ENCODE data around the gene HVCN1. TPM values are rescaled to one million over a fixed set of nuclear protein-coding genes. Genes with fewer than 3 reads are reported as not detected.
"Not testable (repeated sequence)": the region's sequence is repeated elsewhere in the genome, so short reads cannot be mapped to it uniquely, and the experiment has no call there.

HVCN1 gene, protein sequence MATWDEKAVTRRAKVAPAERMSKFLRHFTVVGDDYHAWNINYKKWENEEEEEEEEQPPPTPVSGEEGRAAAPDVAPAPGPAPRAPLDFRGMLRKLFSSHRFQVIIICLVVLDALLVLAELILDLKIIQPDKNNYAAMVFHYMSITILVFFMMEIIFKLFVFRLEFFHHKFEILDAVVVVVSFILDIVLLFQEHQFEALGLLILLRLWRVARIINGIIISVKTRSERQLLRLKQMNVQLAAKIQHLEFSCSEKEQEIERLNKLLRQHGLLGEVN
- total RNA-seq = 21.3 TPM
- long read RNA-seq, transcript HVCN1-201 (8 exons, 1,634 nt) = major isoform, 14 of 34 reads
- long read RNA-seq, partial matches to known transcripts = 10 of 34 reads
- long read RNA-seq, other reads (novel, unspliced or antisense) = 10 of 34 reads

DNA sequence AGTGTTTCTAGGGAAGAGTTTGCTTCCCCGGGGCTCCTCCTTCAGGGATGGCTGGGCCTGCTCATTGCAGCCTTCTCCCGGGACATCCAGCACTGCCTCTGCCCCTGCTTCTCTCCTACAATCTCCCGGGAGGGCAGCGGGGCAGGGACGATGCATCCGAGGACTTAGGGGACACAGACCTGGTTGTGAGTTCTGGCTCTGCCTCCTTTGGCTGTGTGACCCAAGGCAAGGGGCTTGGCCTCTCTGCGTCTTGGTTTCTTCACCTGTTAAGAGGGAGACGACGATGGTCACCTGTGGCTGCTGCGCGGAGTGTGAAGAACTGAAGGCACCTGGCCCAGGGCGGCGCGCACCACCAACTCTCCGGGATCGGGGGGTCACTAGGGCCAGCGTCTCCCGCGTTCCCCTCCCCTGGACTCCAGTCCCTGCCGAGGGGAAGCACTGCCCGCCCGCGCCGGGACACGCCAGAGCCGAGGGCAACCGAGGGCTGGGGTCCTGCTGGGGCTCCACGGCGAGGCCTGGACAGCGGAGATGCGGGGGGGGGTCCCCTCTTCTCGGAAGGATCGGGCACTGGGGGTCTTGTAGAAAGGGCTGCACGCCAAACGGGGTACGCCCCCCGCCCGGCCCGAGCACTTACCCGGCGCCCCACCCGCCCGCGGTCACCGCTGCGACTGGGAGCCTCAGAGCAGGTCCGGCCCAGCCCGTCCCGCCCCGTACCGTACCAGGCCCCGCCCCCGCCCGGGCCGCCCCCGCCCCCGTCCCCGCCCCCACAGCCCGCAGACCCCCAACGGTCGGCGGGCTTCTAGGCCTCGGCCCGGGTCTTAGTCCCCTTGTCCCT, at the start of gene HVCN1:
Gene HVCN1, minus strand, starts transcription at position 670 of the 835 bp plus-strand sequence. CDS start 5,870 bp downstream, outside the sequence.
- Histone ChIP-seq H3K27me3 (no peaks in the 10 kb centered on the region), H3K4me3 (peak within 1 kb of the TSS; percentile 67), H3K27ac (peak within 1 kb of the TSS; percentile 71), H3K9me3 (no peaks in the 10 kb centered on the region), H3K36me3 (no peaks in the 10 kb centered on the region), H3K4me1 (peaks cover 17% of the 10 kb centered on the region)
- TF ChIP-seq CTCF (IDR thresholded peaks at IDR 0.05) = no peak
- ATAC-seq (peak; percentile 82), DNase-seq (peak; percentile 78)
- intact Hi-C loops (cut with DNase I) = no loop called here

GRCh38 chr12:110737532-110737931, 48.6 kb upstream of the HVCN1 start:
- Histone ChIP-seq H3K36me3 (peaks cover 17% of the 10 kb centered on the region), H3K4me1 (peaks cover 57% of the 10 kb centered on the region), H3K27me3 (no peaks in the 10 kb centered on the region), H3K9me3 (no peaks in the 10 kb centered on the region), H3K27ac (no peak overlapping the region), H3K4me3 (no peak overlapping the region)
- no peak for ATAC-seq
- TF ChIP-seq CTCF (IDR thresholded peaks at IDR 0.05) = no peak
- intact Hi-C loops (cut with DNase I) = no loop called here
- no peak for DNase-seq

- intact Hi-C loops (cut with DNase I) = not testable (repeated sequence)
Observed at GRCh38 chr12:110737016-110737415, 48.1 kb upstream of the HVCN1 start.

DNA sequence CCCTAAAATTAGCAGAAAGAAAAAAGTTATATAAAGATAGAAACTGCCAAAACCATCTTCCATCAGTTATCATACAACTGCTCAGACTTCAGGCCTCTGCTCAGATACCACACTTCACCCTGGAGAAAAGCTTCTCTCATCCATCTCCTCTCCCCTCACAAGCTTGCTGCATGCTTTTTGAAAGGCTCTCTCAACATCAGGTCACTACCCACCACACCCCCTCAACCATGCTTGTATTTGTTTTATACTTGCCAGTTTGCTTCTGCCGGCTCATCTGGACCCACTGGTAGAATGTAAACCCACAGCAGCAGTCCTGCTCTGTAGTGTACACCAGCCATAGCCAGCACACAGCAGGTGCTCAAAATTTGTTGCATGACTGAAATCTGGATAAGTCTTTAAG, 45.0 kb upstream of the HVCN1 start:
- peaks cover 46% of the 10 kb centered on the region for H3K36me3 ChIP-seq
- no peak for TF ChIP-seq CTCF (IDR thresholded peaks at IDR 0.05)
- no peak overlapping the region for H3K27ac ChIP-seq
- intact Hi-C loops (cut with DNase I) = no loop called here
- H3K4me3 ChIP-seq = no peak overlapping the region
- H3K9me3 ChIP-seq = no peaks in the 10 kb centered on the region
- H3K4me1 ChIP-seq = peaks cover 34% of the 10 kb centered on the region
- no peaks in the 10 kb centered on the region for H3K27me3 ChIP-seq
- DNase-seq (no peak), ATAC-seq (no peak)

More at GRCh38 chr12:110737016-110737415, 48.1 kb upstream of the HVCN1 start:
- H3K4me1 ChIP-seq = peaks cover 58% of the 10 kb centered on the region
- not testable (repeated sequence) for H3K27ac ChIP-seq, H3K4me3 ChIP-seq, ATAC-seq, H3K27me3 ChIP-seq, H3K9me3 ChIP-seq, DNase-seq
- peaks cover 17% of the 10 kb centered on the region for H3K36me3 ChIP-seq

DNA sequence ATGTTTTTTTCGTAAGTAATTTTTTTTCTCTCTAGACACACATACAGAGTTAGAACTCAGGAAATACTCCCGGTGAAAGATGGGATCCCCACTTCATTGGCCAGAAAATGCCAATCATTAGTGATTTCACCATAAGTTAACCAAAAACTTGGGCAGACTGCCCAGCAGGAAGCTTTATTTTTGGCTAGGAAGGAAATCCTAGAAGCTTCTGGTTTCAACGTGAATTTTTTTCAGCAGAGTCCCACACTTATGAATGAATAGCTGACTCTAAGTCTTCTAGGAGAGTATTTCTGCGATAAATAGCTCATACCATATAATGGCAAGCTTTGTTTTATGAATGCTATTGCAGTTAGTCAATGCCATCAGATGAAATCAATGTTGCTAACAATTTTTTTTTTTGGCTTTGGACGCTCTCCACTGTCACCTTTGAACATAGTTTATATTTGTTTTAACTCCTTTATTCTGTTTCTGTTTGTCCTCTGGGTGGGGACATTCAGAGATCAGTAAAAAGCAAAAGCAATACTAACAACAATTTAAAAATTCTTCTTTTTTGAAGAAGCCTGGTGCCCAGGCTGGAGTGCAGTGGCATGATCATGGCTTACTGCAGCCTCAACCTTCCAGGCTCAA, 44.3 kb upstream of the HVCN1 start:
- H3K27me3 ChIP-seq = no peaks in the 10 kb centered on the region
- no peak overlapping the region for H3K4me3 ChIP-seq
- no peak overlapping the region for H3K27ac ChIP-seq
- peaks cover 53% of the 10 kb centered on the region for H3K36me3 ChIP-seq
- ATAC-seq (no peak), DNase-seq (no peak)
- H3K4me1 ChIP-seq = peaks cover 27% of the 10 kb centered on the region
- no peak for TF ChIP-seq CTCF (IDR thresholded peaks at IDR 0.05)
- intact Hi-C loops (cut with DNase I) = no loop called here
- H3K9me3 ChIP-seq = no peaks in the 10 kb centered on the region

All from upper lobe of right lung (tissue), 1 donor.